Measurements from ENCODE around the gene SUN2.

- TF ChIP-seq CTCF (IDR thresholded peaks at IDR 0.05; ENCODE audit: poor library complexity, severe bottlenecking) = no peak
- no peak for TF ChIP-seq SMC3 (conservative IDR thresholded peaks at IDR 0.05; ENCODE audit: poor library complexity)
- no peak for TF ChIP-seq TAF1 (IDR thresholded peaks at IDR 0.05; ENCODE audit: low read depth)
- TF ChIP-seq EZH2 (IDR thresholded peaks at IDR 0.05; ENCODE audit: borderline replicate concordance, insufficient read depth, low read length, poor library complexity, severe bottlenecking) = no peak
Observed at GRCh38 chr22:38730411-38730871, 25.4 kb downstream of the SUN2 start.

All from neural cell (in vitro differentiated cells).